Effector memory CD8-positive, alpha-beta T cell (primary cell): ENCODE measurements around the gene CTSO.
A peak's percentile ranks its signal among the peaks of the same experiment; 100 is the strongest.

Experiments used
- ATAC-seq: fragments of 150-1000 bp; cut with Tn5 transposase; replicated peaks from 2 replicates; pipeline ENCODE4 v1.10.0; 2021; ENCODE audit warnings: mild to moderate bottlenecking, moderate library complexity
- DNase-seq, 3 experiments: peaks; one replicate each; pipeline ENCODE4 v3.0.0; 2021
- H3K27ac Mint-ChIP-seq, 2 donors: one replicate each; pipeline ENCODE4 v1.8.0; 2022; ENCODE audit warnings: mild to moderate bottlenecking in 2 of 2, mixed read lengths in 2 of 2, moderate library complexity in 2 of 2
- H3K27me3 Mint-ChIP-seq, 2 donors: one replicate each; pipeline ENCODE4 v1.8.0; 2022; ENCODE audit warnings: mixed read lengths in 2 of 2
- H3K36me3 Mint-ChIP-seq: one replicate; pipeline ENCODE4 v1.8.0; 2022; ENCODE audit warnings: mild to moderate bottlenecking, moderate library complexity, mixed read lengths; ENCODE audit not compliant: insufficient read depth
- H3K4me1 Mint-ChIP-seq, 2 donors: one replicate each; pipeline ENCODE4 v1.8.0; 2022; ENCODE audit warnings: low read depth in 2 of 2, mixed read lengths in 2 of 2
- H3K4me3 Mint-ChIP-seq, 2 donors: one replicate each; pipeline ENCODE4 v1.8.0; 2022; ENCODE audit warnings: mild to moderate bottlenecking in 2 of 2, mixed read lengths in 2 of 2, moderate library complexity in 2 of 2
- H3K9me3 Mint-ChIP-seq, 2 donors: one replicate each; pipeline ENCODE4 v1.8.0; 2022; ENCODE audit warnings: mixed read lengths in 2 of 2
- total RNA-seq, 9 experiments: gene quantifications; one replicate each; lab custom pipeline; 2026; lab: John Stamatoyannopoulos, UW

Gene CTSO, protein sequence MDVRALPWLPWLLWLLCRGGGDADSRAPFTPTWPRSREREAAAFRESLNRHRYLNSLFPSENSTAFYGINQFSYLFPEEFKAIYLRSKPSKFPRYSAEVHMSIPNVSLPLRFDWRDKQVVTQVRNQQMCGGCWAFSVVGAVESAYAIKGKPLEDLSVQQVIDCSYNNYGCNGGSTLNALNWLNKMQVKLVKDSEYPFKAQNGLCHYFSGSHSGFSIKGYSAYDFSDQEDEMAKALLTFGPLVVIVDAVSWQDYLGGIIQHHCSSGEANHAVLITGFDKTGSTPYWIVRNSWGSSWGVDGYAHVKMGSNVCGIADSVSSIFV
- total RNA-seq, result 5.7 to 31.4 (median 14.8) reads per million in 9 experiments

- peaks cover 11% of the 10 kb centered on the region for H3K36me3 Mint-ChIP-seq
- peak within 1 kb of the TSS; percentile 98 to 100 for H3K4me3 Mint-ChIP-seq
- peaks cover 15 to 34% of the 10 kb centered on the region in 2 donors for H3K4me1 Mint-ChIP-seq
- DNase-seq (peak; percentile 69 to 73 (median 70)), ATAC-seq (peak; percentile 90)
- H3K9me3 Mint-ChIP-seq, result no peaks in the 10 kb centered on the region
- H3K27ac Mint-ChIP-seq, result peak within 1 kb of the TSS; percentile 98 to 99
- peaks cover 6 to 12% of the 10 kb centered on the region in 2 donors for H3K27me3 Mint-ChIP-seq
These were observed at the start of gene CTSO for GRCh38 chr4:155953151-155954117. TSS of gene CTSO (minus strand) at chr4:155953866. CDS start at chr4:155953847, 19 bp downstream.

GRCh38 chr4:156000491-156000890 is 46.8 kb upstream of the CTSO start:
- H3K27me3 Mint-ChIP-seq, result peaks cover 5% of the 10 kb centered on the region in 2 donors
- peaks cover 3 to 10% of the 10 kb centered on the region in 2 donors for H3K9me3 Mint-ChIP-seq
- H3K36me3 Mint-ChIP-seq, result no peaks in the 10 kb centered on the region
- no peaks in the 10 kb centered on the region for H3K4me1 Mint-ChIP-seq
- no peak overlapping the region for H3K27ac Mint-ChIP-seq
- no peak for ATAC-seq
- DNase-seq, result no peak
- no peak overlapping the region for H3K4me3 Mint-ChIP-seq

- H3K4me1 Mint-ChIP-seq, result no peaks in the 10 kb centered on the region
- H3K27ac Mint-ChIP-seq, result no peak overlapping the region
- H3K9me3 Mint-ChIP-seq, result peaks cover 3 to 10% of the 10 kb centered on the region in 2 donors
- H3K27me3 Mint-ChIP-seq, result peaks cover 5% of the 10 kb centered on the region in 2 donors
- ATAC-seq (no peak), DNase-seq (no peak)
- no peaks in the 10 kb centered on the region for H3K36me3 Mint-ChIP-seq
- no peak overlapping the region for H3K4me3 Mint-ChIP-seq
These were observed 46.1 kb upstream of the CTSO start for GRCh38 chr4:155999725-156000124.

DNA sequence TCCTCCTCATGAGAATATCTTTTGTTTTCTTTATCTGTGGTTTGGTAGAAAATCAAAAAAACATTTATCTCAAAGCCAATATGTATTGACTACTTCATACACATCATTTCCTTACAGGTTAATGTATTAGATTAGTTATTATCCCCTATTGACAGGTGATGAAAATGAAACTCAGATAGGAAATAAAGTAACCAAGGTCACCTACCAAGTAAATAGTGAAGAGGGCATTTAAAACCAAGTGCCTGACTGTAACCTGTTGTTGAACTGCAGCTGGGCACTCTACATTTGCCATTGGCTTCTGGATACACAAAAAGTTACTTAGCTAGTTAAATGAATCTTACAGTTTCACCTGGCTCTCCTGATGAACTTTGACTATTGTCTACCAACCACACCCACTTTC is 41.4 kb upstream of the CTSO start:
- DNase-seq (no peak), ATAC-seq (no peak)
- H3K36me3 Mint-ChIP-seq, result no peaks in the 10 kb centered on the region
- no peaks in the 10 kb centered on the region for H3K27me3 Mint-ChIP-seq
- no peak overlapping the region for H3K4me3 Mint-ChIP-seq
- no peaks in the 10 kb centered on the region for H3K9me3 Mint-ChIP-seq
- no peak overlapping the region for H3K27ac Mint-ChIP-seq
- no peaks in the 10 kb centered on the region for H3K4me1 Mint-ChIP-seq

DNA sequence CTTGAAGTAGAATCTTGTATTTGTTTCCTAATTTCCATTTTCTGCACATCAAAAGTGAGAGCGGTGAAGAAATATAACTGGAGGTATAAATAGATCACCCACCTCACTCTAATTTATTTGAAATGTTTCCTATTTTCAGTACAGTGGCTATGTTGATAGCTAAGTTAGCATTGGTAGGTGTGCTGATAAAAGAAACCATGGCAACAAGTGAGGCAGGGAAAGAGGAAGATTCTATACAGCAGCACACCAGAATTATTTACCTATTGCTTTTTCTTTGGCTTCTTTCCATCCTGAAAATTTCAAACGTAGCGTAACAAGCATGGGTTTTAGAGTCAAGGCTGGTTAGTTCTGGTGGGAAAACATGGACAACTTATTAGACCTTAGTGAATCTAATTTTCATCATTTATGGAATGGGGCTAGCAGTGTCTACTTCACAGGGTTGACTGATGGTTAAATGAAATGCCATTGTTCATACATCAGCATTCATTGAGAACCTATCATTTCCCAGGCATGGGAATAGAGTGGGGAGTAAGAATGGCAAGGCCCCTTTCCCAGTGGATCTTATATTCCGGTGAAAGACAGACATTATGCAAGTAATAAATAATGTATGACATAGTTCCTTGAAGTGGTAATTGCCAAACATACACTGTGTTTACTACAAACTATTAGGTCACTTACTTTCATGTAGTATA is 30.6 kb upstream of the CTSO start:
- Mint-ChIP-seq H3K4me3 (no peak overlapping the region), H3K9me3 (peaks cover 0 to 12% of the 10 kb centered on the region in 2 donors), H3K27me3 (peaks cover 0 to 11% of the 10 kb centered on the region in 2 donors), H3K27ac (no peak overlapping the region), H3K4me1 (no peaks in the 10 kb centered on the region), H3K36me3 (no peaks in the 10 kb centered on the region)
- ATAC-seq (no peak), DNase-seq (no peak)

DNA sequence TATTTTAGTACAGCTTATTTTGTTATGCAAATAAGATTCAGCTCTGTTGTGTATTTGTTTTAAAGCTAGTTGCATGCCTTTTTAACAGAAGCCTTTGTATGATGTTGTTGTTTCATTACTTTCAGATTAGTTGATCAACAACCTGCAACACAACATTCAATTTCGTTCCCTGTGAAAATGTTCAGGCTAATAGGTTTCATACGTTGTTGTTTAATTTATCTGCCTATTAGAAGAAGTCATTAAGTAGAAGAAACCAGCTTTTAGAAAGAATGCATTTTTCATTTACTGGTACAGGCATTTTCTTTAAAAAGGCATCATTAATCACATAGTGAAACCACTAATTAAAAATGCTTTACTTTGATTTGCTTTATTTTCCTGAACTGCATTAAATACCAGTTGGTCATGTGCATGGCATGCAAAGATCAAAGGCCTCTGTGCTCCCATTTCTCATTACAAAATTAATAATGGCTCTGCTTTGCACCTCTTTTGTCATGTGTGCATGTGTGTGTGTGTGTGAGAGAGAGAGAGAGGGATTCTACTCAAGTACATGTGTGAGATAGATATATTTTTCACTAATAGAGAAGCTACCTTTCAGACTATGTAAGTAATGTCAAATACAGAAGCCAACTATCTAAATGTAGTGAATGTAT is 29.2 kb upstream of the CTSO start:
- Mint-ChIP-seq H3K4me3 (no peak overlapping the region), H3K4me1 (no peaks in the 10 kb centered on the region), H3K27ac (no peak overlapping the region), H3K9me3 (peaks cover 0 to 14% of the 10 kb centered on the region in 2 donors), H3K27me3 (peaks cover 0 to 11% of the 10 kb centered on the region in 2 donors), H3K36me3 (no peaks in the 10 kb centered on the region)
- no peak for ATAC-seq
- DNase-seq, result no peak

DNA sequence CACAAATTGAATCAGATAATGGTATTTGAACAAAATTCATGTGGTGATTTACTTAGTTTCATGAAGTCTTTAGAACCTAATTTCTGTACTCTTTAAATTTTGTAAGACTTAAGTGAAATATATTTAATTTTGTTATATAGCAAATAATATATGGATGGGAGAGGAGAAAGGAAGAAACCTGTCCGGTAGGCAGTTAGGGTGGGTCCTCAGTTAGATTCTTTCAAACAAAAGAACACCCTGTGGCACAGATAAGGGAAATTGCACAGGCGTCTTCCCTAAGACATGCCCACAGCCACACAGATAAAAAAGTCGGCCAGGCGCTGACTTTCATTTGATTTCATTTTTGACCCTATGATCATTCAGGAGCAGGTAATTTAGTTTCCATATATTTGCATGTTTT is 25.1 kb upstream of the CTSO start:
- no peak overlapping the region for H3K27ac Mint-ChIP-seq
- DNase-seq (no peak), ATAC-seq (no peak)
- no peak overlapping the region for H3K4me3 Mint-ChIP-seq
- peaks cover 11 to 18% of the 10 kb centered on the region in 2 donors for H3K27me3 Mint-ChIP-seq
- no peaks in the 10 kb centered on the region for H3K4me1 Mint-ChIP-seq
- peaks cover 2 to 14% of the 10 kb centered on the region in 2 donors for H3K9me3 Mint-ChIP-seq
- no peaks in the 10 kb centered on the region for H3K36me3 Mint-ChIP-seq

- Mint-ChIP-seq H3K9me3 (peaks cover 2 to 10% of the 10 kb centered on the region in 2 donors), H3K27me3 (peaks cover 11 to 15% of the 10 kb centered on the region in 2 donors), H3K27ac (no peak overlapping the region), H3K4me1 (no peaks in the 10 kb centered on the region), H3K4me3 (no peak overlapping the region), H3K36me3 (no peaks in the 10 kb centered on the region)
- DNase-seq, result no peak
- no peak for ATAC-seq
These were observed 21.8 kb upstream of the CTSO start for GRCh38 chr4:155975511-155975910.

DNA sequence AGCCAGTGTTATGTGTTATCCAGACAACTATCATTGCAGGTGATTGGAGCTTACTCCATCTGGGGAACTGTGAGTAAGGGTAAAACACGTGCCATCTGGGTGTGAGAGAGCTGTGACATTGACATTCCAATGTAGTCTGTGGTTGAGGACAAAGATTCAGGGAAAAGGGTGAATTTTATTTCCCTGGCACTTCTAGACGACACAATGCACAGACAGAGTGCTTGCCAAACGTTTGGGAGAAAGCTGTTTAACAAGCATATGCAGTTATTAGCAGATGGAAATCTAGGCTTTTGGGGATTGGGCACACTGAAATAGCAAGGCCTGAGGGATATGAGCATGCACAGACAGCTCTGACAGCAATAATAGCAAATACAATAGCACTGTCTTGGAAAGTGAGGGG is 21.3 kb upstream of the CTSO start:
- Mint-ChIP-seq H3K4me1 (no peaks in the 10 kb centered on the region), H3K27me3 (peaks cover 11 to 12% of the 10 kb centered on the region in 2 donors), H3K27ac (no peak overlapping the region), H3K9me3 (peaks cover 2 to 9% of the 10 kb centered on the region in 2 donors), H3K36me3 (no peaks in the 10 kb centered on the region), H3K4me3 (no peak overlapping the region)
- DNase-seq (no peak), ATAC-seq (no peak)

DNA sequence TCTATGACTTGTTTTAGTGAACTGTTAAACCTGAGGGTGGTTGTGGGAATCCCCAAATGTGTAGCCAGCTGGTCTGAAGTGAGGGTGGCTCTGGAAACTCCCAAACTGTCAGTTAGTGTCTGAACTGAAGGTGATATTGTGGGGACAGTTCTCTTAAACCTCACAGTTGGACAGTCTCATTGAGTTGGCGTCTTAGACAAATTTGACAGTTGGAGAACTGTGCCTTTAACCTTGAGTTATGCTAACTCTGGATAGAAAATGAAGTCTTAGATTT is 20.7 kb upstream of the CTSO start:
- no peaks in the 10 kb centered on the region for H3K36me3 Mint-ChIP-seq
- peaks cover 12 to 16% of the 10 kb centered on the region in 2 donors for H3K27me3 Mint-ChIP-seq
- ATAC-seq (no peak), DNase-seq (no peak)
- H3K9me3 Mint-ChIP-seq, result peaks cover 2 to 3% of the 10 kb centered on the region in 2 donors
- no peak overlapping the region for H3K4me3 Mint-ChIP-seq
- H3K4me1 Mint-ChIP-seq, result no peaks in the 10 kb centered on the region
- H3K27ac Mint-ChIP-seq, result no peak overlapping the region

DNA sequence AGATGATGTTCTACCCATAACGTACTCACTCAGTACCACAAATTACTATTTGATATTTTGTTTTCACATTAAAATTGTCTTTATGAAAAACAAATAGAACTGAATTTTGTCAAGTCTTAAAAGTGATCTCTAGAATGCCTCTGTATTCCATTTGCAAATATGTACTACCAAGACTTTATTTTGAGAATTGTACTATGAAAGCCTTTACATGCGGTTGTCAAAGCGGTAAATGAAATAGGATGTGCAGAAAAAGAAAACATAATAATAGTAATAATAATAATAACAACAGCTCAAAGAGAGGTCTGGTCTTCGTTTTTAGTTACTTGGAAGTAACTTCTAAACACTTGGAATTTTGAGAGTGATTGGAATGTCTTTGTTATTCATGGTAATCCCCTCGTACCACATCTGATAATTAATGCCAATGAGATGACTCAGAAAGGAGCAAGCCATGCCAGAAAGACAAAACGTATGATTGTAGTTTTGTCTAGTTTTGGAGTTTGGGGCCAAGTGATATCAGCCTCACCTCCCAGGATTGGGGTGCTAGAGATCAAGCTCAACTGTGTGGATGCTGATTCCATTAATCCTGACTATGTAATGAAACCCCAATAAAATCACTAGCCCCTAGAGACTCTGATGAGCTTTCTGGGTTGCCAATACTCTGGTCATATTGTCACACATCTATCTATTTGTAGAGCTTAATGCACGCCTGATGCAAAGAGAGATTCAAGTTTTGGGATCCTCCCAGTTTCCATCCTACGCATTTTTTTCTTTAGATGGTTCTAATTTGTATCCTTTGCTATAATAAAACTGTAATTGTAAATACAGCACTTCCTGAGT is 20.2 kb upstream of the CTSO start:
- H3K4me1 Mint-ChIP-seq, result no peaks in the 10 kb centered on the region
- H3K4me3 Mint-ChIP-seq, result no peak overlapping the region
- H3K36me3 Mint-ChIP-seq, result no peaks in the 10 kb centered on the region
- peaks cover 13 to 19% of the 10 kb centered on the region in 2 donors for H3K27me3 Mint-ChIP-seq
- H3K9me3 Mint-ChIP-seq, result peaks cover 0 to 2% of the 10 kb centered on the region in 2 donors
- no peak for DNase-seq
- no peak overlapping the region for H3K27ac Mint-ChIP-seq
- no peak for ATAC-seq

DNA sequence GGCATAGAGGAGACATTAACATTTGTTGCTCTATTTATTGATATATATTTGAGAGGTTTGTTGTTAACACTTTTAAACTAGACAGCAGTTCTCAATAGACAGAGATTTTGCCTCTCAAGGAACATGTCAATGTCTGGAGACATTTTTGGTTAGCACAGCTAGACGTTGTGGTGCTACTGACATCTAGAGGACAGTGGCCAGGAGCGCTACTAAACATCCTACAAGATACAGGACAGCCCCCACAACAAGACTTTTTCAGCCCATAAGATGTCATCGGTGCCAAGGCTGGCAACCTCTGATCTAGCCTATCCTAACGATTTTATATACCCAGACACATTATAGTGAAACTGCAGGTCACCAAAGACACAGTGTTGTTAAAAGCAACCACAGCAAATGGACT is 18.4 kb upstream of the CTSO start:
- Mint-ChIP-seq H3K4me1 (no peaks in the 10 kb centered on the region), H3K36me3 (no peaks in the 10 kb centered on the region), H3K27ac (no peak overlapping the region), H3K27me3 (peaks cover 24 to 29% of the 10 kb centered on the region in 2 donors), H3K4me3 (no peak overlapping the region), H3K9me3 (peaks cover 0 to 2% of the 10 kb centered on the region in 2 donors)
- DNase-seq (no peak), ATAC-seq (no peak)
